ENCODE data around the gene WSB2. TPM values are rescaled to one million over a fixed set of nuclear protein-coding genes. Genes with fewer than 3 reads are reported as not detected.
"Not testable (repeated sequence)": the region's sequence is repeated elsewhere in the genome, so short reads cannot be mapped to it uniquely, and the experiment has no call there.

WSB2 gene
- total RNA-seq, 1 donor from 2014 or later = 100 TPM

DNA sequence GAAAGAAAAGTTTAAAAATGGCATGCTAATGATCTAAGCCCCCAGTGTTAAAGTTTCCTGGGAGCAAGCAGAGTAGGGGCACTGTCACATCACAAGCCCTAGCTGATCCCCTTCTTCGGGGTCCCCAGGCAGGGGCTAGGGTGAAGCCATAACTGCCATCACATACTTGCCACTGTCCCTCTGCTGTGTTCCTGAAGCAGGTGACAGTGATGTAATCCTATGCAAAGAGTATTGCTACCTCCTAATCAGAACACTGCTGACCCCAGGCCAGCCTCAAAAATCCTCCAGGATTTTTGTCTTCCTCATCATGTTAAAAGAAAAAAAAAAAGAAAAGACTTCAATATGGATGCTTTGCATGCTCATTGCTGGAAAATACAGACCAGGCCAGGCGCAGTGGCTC is 45.7 kb downstream of the WSB2 start:
- no peak for DNase-seq
- H3K36me3 ChIP-seq = peaks cover 6% of the 10 kb centered on the region
- no peaks in the 10 kb centered on the region for H3K9me3 ChIP-seq (replicated peaks)
- peaks cover 20% of the 10 kb centered on the region for H3K4me1 ChIP-seq
- H3K27me3 ChIP-seq (ENCODE audit: low read depth) = no peaks in the 10 kb centered on the region
- no peak overlapping the region for H3K4me3 ChIP-seq
- H3K27ac ChIP-seq (replicated peaks) = no peak overlapping the region
- TF ChIP-seq CTCF (IDR thresholded peaks at IDR 0.05; ENCODE audit: borderline replicate concordance) = no peak
- intact Hi-C loops (cut with micrococcal nuclease) = no loop called here

DNA sequence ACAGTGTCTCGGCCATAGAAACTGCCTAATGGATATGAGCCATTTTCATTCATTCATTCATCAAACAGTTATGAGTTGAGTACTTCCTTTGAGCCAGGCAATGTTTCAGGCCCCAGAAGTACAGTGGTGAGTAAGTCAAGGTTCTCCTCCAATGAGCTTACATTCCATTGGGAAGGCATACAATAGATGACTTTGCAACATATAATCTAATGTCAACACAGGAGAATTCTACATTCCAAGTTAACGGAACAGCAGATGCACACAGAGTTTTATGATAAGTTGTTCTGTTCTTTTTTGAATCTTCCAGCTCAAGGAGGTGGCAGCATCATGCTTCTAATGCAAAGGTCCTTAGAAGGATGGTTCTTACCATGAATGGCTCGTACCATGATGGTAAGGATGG is 47.7 kb downstream of the WSB2 start:
- H3K9me3 ChIP-seq (replicated peaks) = no peaks in the 10 kb centered on the region
- peaks cover 20% of the 10 kb centered on the region for H3K4me1 ChIP-seq
- H3K27ac ChIP-seq (replicated peaks) = no peak overlapping the region
- intact Hi-C loops (cut with micrococcal nuclease) = no loop called here
- no peak overlapping the region for H3K4me3 ChIP-seq
- no peaks in the 10 kb centered on the region for H3K36me3 ChIP-seq
- no peak for DNase-seq
- no peak for TF ChIP-seq CTCF (IDR thresholded peaks at IDR 0.05; ENCODE audit: borderline replicate concordance)
- peaks cover 2% of the 10 kb centered on the region for H3K27me3 ChIP-seq (ENCODE audit: low read depth)

GRCh38 chr12:118011961-118012360 is 49.0 kb downstream of the WSB2 start:
- Histone ChIP-seq H3K9me3 (replicated peaks) (no peaks in the 10 kb centered on the region), H3K27ac (replicated peaks) (no peak overlapping the region), H3K4me3 (no peak overlapping the region), H3K27me3 (ENCODE audit: low read depth) (peaks cover 4% of the 10 kb centered on the region), H3K36me3 (no peaks in the 10 kb centered on the region), H3K4me1 (peaks cover 10% of the 10 kb centered on the region)
- TF ChIP-seq CTCF (IDR thresholded peaks at IDR 0.05; ENCODE audit: borderline replicate concordance) = no peak
- intact Hi-C loops (cut with micrococcal nuclease) = no loop called here
- DNase-seq = no peak

GRCh38 chr12:118011377-118011776 is 49.6 kb downstream of the WSB2 start:
- Histone ChIP-seq H3K4me1 (peaks cover 5% of the 10 kb centered on the region), H3K27me3 (ENCODE audit: low read depth) (peaks cover 4% of the 10 kb centered on the region), H3K27ac (replicated peaks) (no peak overlapping the region), H3K9me3 (replicated peaks) (no peaks in the 10 kb centered on the region), H3K36me3 (no peaks in the 10 kb centered on the region), H3K4me3 (no peak overlapping the region)
- DNase-seq = no peak
- TF ChIP-seq CTCF (IDR thresholded peaks at IDR 0.05; ENCODE audit: borderline replicate concordance) = no peak
- intact Hi-C loops (cut with micrococcal nuclease) = no loop called here

DNA sequence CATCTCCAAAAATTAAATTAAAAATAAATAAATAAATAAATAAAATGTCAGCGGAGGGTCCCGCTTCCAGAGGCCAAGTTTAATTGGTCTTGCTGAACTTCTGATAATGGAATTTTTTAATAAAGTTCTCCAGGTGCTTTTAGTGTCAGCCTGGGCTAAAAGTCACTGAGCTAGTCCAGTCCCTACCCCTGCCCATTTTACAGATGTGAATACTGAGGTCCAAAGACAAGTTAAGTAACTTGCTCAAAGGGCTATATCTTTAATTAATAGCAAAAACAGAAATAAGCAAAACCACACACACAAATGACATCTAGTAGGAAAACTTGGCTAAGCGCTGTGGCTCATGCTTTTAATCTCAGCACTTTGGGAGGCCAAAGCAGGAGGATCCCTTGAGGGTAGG is 50.1 kb downstream of the WSB2 start:
- no peaks in the 10 kb centered on the region for H3K9me3 ChIP-seq (replicated peaks)
- peaks cover under 1% of the 10 kb centered on the region for H3K4me1 ChIP-seq
- no peak overlapping the region for H3K27ac ChIP-seq (replicated peaks)
- H3K27me3 ChIP-seq (ENCODE audit: low read depth) = peaks cover 4% of the 10 kb centered on the region
- no peak for TF ChIP-seq CTCF (IDR thresholded peaks at IDR 0.05; ENCODE audit: borderline replicate concordance)
- H3K4me3 ChIP-seq = no peak overlapping the region
- DNase-seq = no peak
- no peaks in the 10 kb centered on the region for H3K36me3 ChIP-seq
- intact Hi-C loops (cut with micrococcal nuclease) = no loop called here

GRCh38 chr12:117999806-118000205 is 61.2 kb downstream of the WSB2 start:
- H3K27ac ChIP-seq (replicated peaks); H3K9me3 ChIP-seq (replicated peaks); H3K4me3 ChIP-seq; H3K4me1 ChIP-seq; DNase-seq; H3K36me3 ChIP-seq; intact Hi-C loops (cut with micrococcal nuclease): not testable (repeated sequence)
- H3K27me3 ChIP-seq (ENCODE audit: low read depth) = peaks cover 18% of the 10 kb centered on the region
